Measurements from ENCODE around the gene C1GALT1. TPM values are rescaled to one million over a fixed set of nuclear protein-coding genes. Genes with fewer than 3 reads are reported as not detected.

Gene C1GALT1
- total RNA-seq, 4 donors from 2014 or later = 42.9 to 99.9 (median 54.6) TPM

- intact Hi-C loops (cut with DNase I) = no loop called here
- Histone ChIP-seq H3K4me1 (no peaks in the 10 kb centered on the region), H3K36me3 (no peaks in the 10 kb centered on the region), H3K27ac (no peak overlapping the region), H3K9me3 (no peaks in the 10 kb centered on the region), H3K27me3 (no peaks in the 10 kb centered on the region), H3K4me3 (replicated peaks in 1 of 3) (no peak overlapping the region)
- DNase-seq = no peak
- 89 to 93% methylated on average over 6 of the region's 6 CpGs for WGBS, 2 donors
- no peak for TF ChIP-seq POLR2A (IDR thresholded peaks at IDR 0.05)
- TF ChIP-seq CTCF (IDR thresholded peaks at IDR 0.05) = no peak
These were observed 33.9 kb downstream of the C1GALT1 start for GRCh38 chr7:7216279-7216678.

DNA sequence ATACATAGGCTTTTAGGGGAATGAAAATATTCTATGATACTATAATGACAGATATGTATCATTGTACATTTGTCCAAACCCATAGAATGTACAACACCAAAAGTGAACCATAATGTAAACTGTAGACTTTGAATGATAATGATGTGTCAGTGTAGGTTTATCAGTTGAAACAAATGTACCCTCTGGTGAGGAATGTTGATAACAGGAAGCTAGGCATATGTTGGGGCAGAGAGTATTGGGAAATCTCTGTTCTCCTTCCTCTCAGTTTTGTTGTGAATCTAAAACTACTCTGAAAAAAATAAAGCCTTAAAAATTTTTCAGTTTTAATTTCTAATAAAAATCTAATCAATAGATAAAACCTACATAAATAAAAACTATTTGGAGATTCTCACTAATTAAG lies 36.9 kb downstream of the C1GALT1 start:
- Histone ChIP-seq H3K4me1 (peaks cover 0 to 10% of the 10 kb centered on the region in 2 donors), H3K27ac (no peak overlapping the region), H3K4me3 (replicated peaks in 1 of 3) (no peak overlapping the region), H3K36me3 (no peaks in the 10 kb centered on the region), H3K27me3 (no peaks in the 10 kb centered on the region), H3K9me3 (no peaks in the 10 kb centered on the region)
- no peak for DNase-seq
- intact Hi-C loops (cut with DNase I) = no loop called here
- TF ChIP-seq CTCF (IDR thresholded peaks at IDR 0.05) (no peak), POLR2A (IDR thresholded peaks at IDR 0.05) (no peak)

- no peaks in the 10 kb centered on the region for H3K9me3 ChIP-seq
- H3K4me3 ChIP-seq (replicated peaks in 1 of 3) = no peak overlapping the region
- intact Hi-C loops (cut with DNase I) = no loop called here
- peaks cover 0 to 10% of the 10 kb centered on the region in 2 donors for H3K4me1 ChIP-seq
- TF ChIP-seq POLR2A (IDR thresholded peaks at IDR 0.05) (no peak), CTCF (IDR thresholded peaks at IDR 0.05) (no peak)
- DNase-seq = no peak
- 93 to 94% methylated on average over 3 of the region's 3 CpGs for WGBS, 2 donors
- no peaks in the 10 kb centered on the region for H3K36me3 ChIP-seq
- H3K27me3 ChIP-seq = no peaks in the 10 kb centered on the region
- no peak overlapping the region for H3K27ac ChIP-seq
These were observed 38.5 kb downstream of the C1GALT1 start for GRCh38 chr7:7220821-7221220.

GRCh38 chr7:7221599-7222038 lies 39.3 kb downstream of the C1GALT1 start:
- no peaks in the 10 kb centered on the region for H3K27me3 ChIP-seq
- H3K4me1 ChIP-seq = peaks cover 0 to 10% of the 10 kb centered on the region in 2 donors
- 79 to 86% methylated on average over 2 of the region's 2 CpGs for WGBS, 2 donors
- TF ChIP-seq POLR2A (IDR thresholded peaks at IDR 0.05) = no peak
- H3K9me3 ChIP-seq = no peaks in the 10 kb centered on the region
- DNase-seq = no peak
- intact Hi-C loops (cut with DNase I) = no loop called here
- H3K4me3 ChIP-seq (replicated peaks in 1 of 3) = no peak overlapping the region
- no peaks in the 10 kb centered on the region for H3K36me3 ChIP-seq
- H3K27ac ChIP-seq = no peak overlapping the region

- Histone ChIP-seq H3K4me1 (peaks cover under 1 to 14% of the 10 kb centered on the region in 2 donors), H3K9me3 (no peaks in the 10 kb centered on the region), H3K27me3 (no peaks in the 10 kb centered on the region), H3K27ac (no peak overlapping the region), H3K4me3 (replicated peaks in 1 of 3) (no peak overlapping the region), H3K36me3 (no peaks in the 10 kb centered on the region)
- WGBS, 2 donors = 93 to 94% methylated on average over 2 of the region's 2 CpGs
- intact Hi-C loops (cut with DNase I) = no loop called here
- TF ChIP-seq CTCF (IDR thresholded peaks at IDR 0.05) (no peak), POLR2A (IDR thresholded peaks at IDR 0.05) (no peak)
- DNase-seq = no peak
These were observed 40.9 kb downstream of the C1GALT1 start for GRCh38 chr7:7223250-7223649.

DNA sequence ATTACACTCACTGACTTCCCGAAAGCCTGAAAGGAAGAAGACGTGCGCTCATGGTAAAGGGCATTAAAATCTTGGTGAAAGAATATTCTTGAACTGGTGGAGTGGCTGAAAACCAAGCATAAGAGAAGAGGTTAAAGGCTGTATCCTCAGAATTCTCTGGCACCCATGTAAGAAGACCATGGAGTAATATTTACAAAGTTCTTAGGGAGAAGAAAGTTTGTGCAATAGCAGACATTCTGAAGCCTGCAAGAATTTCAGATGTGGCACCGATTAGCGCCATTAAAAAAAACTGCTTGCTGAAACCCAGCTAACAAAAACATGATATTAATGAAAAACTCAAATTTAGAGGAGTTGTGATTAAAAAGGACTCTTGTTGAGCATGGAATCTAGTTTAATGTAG lies 44.1 kb downstream of the C1GALT1 start:
- H3K9me3 ChIP-seq = no peaks in the 10 kb centered on the region
- intact Hi-C loops (cut with DNase I) = no loop called here
- no peak overlapping the region for H3K27ac ChIP-seq
- no peaks in the 10 kb centered on the region for H3K27me3 ChIP-seq
- 95 to 98% methylated on average over 5 of the region's 5 CpGs for WGBS, 2 donors
- DNase-seq = no peak
- H3K4me1 ChIP-seq = peaks cover 11 to 23% of the 10 kb centered on the region in 2 donors
- H3K36me3 ChIP-seq = no peaks in the 10 kb centered on the region
- TF ChIP-seq CTCF (IDR thresholded peaks at IDR 0.05) = no peak
- TF ChIP-seq POLR2A (IDR thresholded peaks at IDR 0.05) = no peak
- H3K4me3 ChIP-seq (replicated peaks in 1 of 3) = no peak overlapping the region

All from thyroid gland (tissue), 4 donors.